SK-N-MC (cell line): ENCODE measurements around the gene ZNF750.

Experiments used
- EZH2 ChIP-seq: fragments of 200-600 bp; sonication (generic); IDR thresholded peaks from one replicate; pipeline ENCODE4 v1.6.1; 2017; ENCODE audit warnings: antibody characterized with exemption
- FOXP2 ChIP-seq: optimal IDR thresholded peaks from 2 replicates; pipeline ENCODE3; 2011; ENCODE audit warnings: mild to moderate bottlenecking, moderate library complexity; ENCODE audit not compliant: insufficient read depth; ENCODE audit errors: extremely low read length, control extremely low read depth
- POLR2AphosphoS5 ChIP-seq: IDR thresholded peaks from 2 replicates; pipeline ENCODE4 v1.6.1; 2012; ENCODE audit warnings: mild to moderate bottlenecking, low read depth, low read length, borderline replicate concordance

DNA sequence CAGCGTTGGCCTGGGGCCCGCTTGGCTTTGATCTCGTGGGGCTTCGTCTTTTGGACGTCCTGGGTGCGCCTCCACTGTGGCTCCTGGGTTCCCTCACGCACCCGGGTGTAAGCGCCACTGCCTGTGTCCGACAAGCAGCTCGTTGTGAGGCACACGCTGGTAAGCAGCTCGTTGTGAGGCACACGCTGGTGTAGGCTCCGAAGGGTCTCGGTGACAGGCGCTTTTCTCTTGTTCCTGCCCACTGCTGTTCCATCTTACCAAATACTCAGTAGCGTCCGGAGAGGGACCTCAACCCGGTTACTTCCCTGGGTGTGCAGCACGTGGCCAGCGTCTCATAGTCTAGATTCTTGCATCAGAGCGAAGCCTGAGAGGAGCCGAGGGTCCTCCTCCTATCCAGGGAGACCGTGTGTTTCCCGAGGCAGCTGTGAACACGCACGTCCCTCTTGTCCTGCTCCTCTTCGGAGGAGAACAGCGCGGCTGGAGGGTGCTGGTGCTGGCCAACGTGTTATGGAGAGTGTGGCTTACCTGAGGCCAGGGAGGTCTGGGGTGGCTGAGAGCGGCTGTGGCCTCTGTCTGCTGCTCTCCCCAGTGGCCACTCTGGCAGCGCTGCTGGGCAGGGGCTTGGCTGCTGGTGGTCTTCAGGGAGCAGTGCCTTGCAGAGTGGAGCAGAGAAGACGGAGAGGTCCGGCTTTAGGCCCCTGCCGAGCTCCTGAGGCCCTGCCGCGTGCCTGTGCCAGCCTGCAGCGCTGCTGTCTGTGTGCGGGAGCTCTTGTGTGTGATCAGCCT is 32.1 kb upstream of the ZNF750 start:
- TF ChIP-seq EZH2: no peak
- TF ChIP-seq FOXP2: no peak
- no peak for TF ChIP-seq POLR2AphosphoS5
